GM19193 (cell line): Measurements from ENCODE around the gene RCOR1.

Experiments
- POLR2A ChIP-seq: IDR thresholded peaks from 4 replicates; pipeline ENCODE4 v1.6.1; 2011; ENCODE audit not compliant: insufficient read depth, insufficient read length; ENCODE audit errors: extremely low read depth

Gene RCOR1

GRCh38 chr14:102591944-102592762, at the start of gene RCOR1:
Gene RCOR1 (plus strand): TSS chr14:102592649. CDS start chr14:102592887, 238 bp downstream.
- TF ChIP-seq POLR2A, result peak; percentile 89

GRCh38 chr14:102544046-102544746, 48.3 kb upstream of the RCOR1 start:
- no peak for TF ChIP-seq POLR2A

GRCh38 chr14:102544747-102545460, 47.5 kb upstream of the RCOR1 start:
- no peak for TF ChIP-seq POLR2A

GRCh38 chr14:102545461-102546265, 46.8 kb upstream of the RCOR1 start:
- TF ChIP-seq POLR2A, result no peak

GRCh38 chr14:102548616-102549240, 43.7 kb upstream of the RCOR1 start:
- TF ChIP-seq POLR2A, result no peak

- TF ChIP-seq POLR2A, result no peak
These were observed 40.3 kb upstream of the RCOR1 start for GRCh38 chr14:102551995-102552705.

- TF ChIP-seq POLR2A, result peak; percentile 59
These were observed 37.3 kb upstream of the RCOR1 start for GRCh38 chr14:102554821-102555819.

- no peak for TF ChIP-seq POLR2A
These were observed 36.3 kb upstream of the RCOR1 start for GRCh38 chr14:102556098-102556677.

- no peak for TF ChIP-seq POLR2A
These were observed 34.8 kb upstream of the RCOR1 start for GRCh38 chr14:102557434-102558226.

GRCh38 chr14:102558556-102558955, 33.9 kb upstream of the RCOR1 start:
- TF ChIP-seq POLR2A, result no peak
